ENCODE measurements around the gene DHX57.

The DHX57 gene

GRCh38 chr2:38907743-38908562, 32.2 kb upstream of the DHX57 start:
- Histone ChIP-seq H3K4me2 (ENCODE audit: low read depth, low read length) (no peak overlapping the region), H3K27ac (ENCODE audit: low read length) (no peak overlapping the region), H3K4me1 (ENCODE audit: low read length) (no peaks in the 10 kb centered on the region), H4K20me1 (ENCODE audit: insufficient read depth, low read length) (no peaks in the 10 kb centered on the region), H3F3A (ENCODE audit: insufficient read depth, low read length) (no peaks in the 10 kb centered on the region), H3K9me2 (replicated peaks; ENCODE audit: insufficient read depth, low read length) (no peaks in the 10 kb centered on the region), H3K79me2 (ENCODE audit: low read length) (no peaks in the 10 kb centered on the region), H3K27me3 (replicated peaks; ENCODE audit: insufficient read depth, low read length) (no peaks in the 10 kb centered on the region), H3K9me3 (replicated peaks; ENCODE audit: insufficient read depth, low read length) (no peaks in the 10 kb centered on the region), H3K9ac (ENCODE audit: low read length) (no peak overlapping the region), H3K4me3 (ENCODE audit: low read length) (no peak overlapping the region), H3K36me3 (replicated peaks; ENCODE audit: insufficient read depth, low read length) (no peaks in the 10 kb centered on the region), H2AFZ (ENCODE audit: low read length) (no peak overlapping the region)
- no peak for DNase-seq
- no peak for TF ChIP-seq EZH2 (optimal IDR thresholded peaks at IDR 0.05; ENCODE audit: low read depth, low read length)
- no peak for TF ChIP-seq CTCF (IDR thresholded peaks at IDR 0.05; ENCODE audit: low read length)
- no peak for TF ChIP-seq EZH2phosphoT487 (IDR thresholded peaks at IDR 0.05; ENCODE audit: low read length)

- H3K9ac ChIP-seq (ENCODE audit: low read length), result no peak overlapping the region
- no peaks in the 10 kb centered on the region for H3K9me3 ChIP-seq (replicated peaks; ENCODE audit: insufficient read depth, low read length)
- TF ChIP-seq CTCF (IDR thresholded peaks at IDR 0.05; ENCODE audit: low read length) (no peak), EZH2phosphoT487 (IDR thresholded peaks at IDR 0.05; ENCODE audit: low read length) (no peak), EZH2 (optimal IDR thresholded peaks at IDR 0.05; ENCODE audit: low read depth, low read length) (no peak)
- H3K4me1 ChIP-seq (ENCODE audit: low read length), result no peaks in the 10 kb centered on the region
- no peaks in the 10 kb centered on the region for H3F3A ChIP-seq (ENCODE audit: insufficient read depth, low read length)
- no peak overlapping the region for H3K4me3 ChIP-seq (ENCODE audit: low read length)
- H4K20me1 ChIP-seq (ENCODE audit: insufficient read depth, low read length), result no peaks in the 10 kb centered on the region
- no peak overlapping the region for H3K27ac ChIP-seq (ENCODE audit: low read length)
- no peak overlapping the region for H3K4me2 ChIP-seq (ENCODE audit: low read depth, low read length)
- DNase-seq, result no peak
- H3K9me2 ChIP-seq (replicated peaks; ENCODE audit: insufficient read depth, low read length), result no peaks in the 10 kb centered on the region
- H3K27me3 ChIP-seq (replicated peaks; ENCODE audit: insufficient read depth, low read length), result no peaks in the 10 kb centered on the region
- H2AFZ ChIP-seq (ENCODE audit: low read length), result no peak overlapping the region
- no peaks in the 10 kb centered on the region for H3K36me3 ChIP-seq (replicated peaks; ENCODE audit: insufficient read depth, low read length)
- H3K79me2 ChIP-seq (ENCODE audit: low read length), result no peaks in the 10 kb centered on the region
Measured at GRCh38 chr2:38907242-38907641, 31.5 kb upstream of the DHX57 start.

GRCh38 chr2:38905251-38905650, 29.5 kb upstream of the DHX57 start:
- no peaks in the 10 kb centered on the region for H3K79me2 ChIP-seq (ENCODE audit: low read length)
- no peaks in the 10 kb centered on the region for H3K36me3 ChIP-seq (replicated peaks; ENCODE audit: insufficient read depth, low read length)
- no peak overlapping the region for H3K27ac ChIP-seq (ENCODE audit: low read length)
- TF ChIP-seq CTCF (IDR thresholded peaks at IDR 0.05; ENCODE audit: low read length), result no peak
- no peak for TF ChIP-seq EZH2phosphoT487 (IDR thresholded peaks at IDR 0.05; ENCODE audit: low read length)
- no peak for TF ChIP-seq EZH2 (optimal IDR thresholded peaks at IDR 0.05; ENCODE audit: low read depth, low read length)
- no peaks in the 10 kb centered on the region for H3K4me1 ChIP-seq (ENCODE audit: low read length)
- H3K4me2 ChIP-seq (ENCODE audit: low read depth, low read length), result no peak overlapping the region
- no peak for DNase-seq
- H3K9me2 ChIP-seq (replicated peaks; ENCODE audit: insufficient read depth, low read length), result no peaks in the 10 kb centered on the region
- no peaks in the 10 kb centered on the region for H4K20me1 ChIP-seq (ENCODE audit: insufficient read depth, low read length)
- H3K4me3 ChIP-seq (ENCODE audit: low read length), result no peak overlapping the region
- no peaks in the 10 kb centered on the region for H3K9me3 ChIP-seq (replicated peaks; ENCODE audit: insufficient read depth, low read length)
- H3K27me3 ChIP-seq (replicated peaks; ENCODE audit: insufficient read depth, low read length), result no peaks in the 10 kb centered on the region
- no peak overlapping the region for H2AFZ ChIP-seq (ENCODE audit: low read length)
- no peaks in the 10 kb centered on the region for H3F3A ChIP-seq (ENCODE audit: insufficient read depth, low read length)
- no peak overlapping the region for H3K9ac ChIP-seq (ENCODE audit: low read length)

All from MM.1S (cell line).